Stimulated activated effector memory CD8-positive, alpha-beta T cell treated with anti-CD3 and anti-CD28 coated beads, Interleukin-12 subunit alpha, Interleukin-12 subunit beta, amount 100 ng/mL, for 72 hours (primary cell): ENCODE results near the gene RCE1.

Experiments used
- ATAC-seq: fragments of 150-1000 bp; cut with Tn5 transposase; 2 replicates; pipeline ENCODE4 v1.10.0; 2021
- DNase-seq, 2 donors: peaks; one replicate each; pipeline ENCODE4 v3.0.0; 2021 to 2022; ENCODE audit warnings: low spot score in 2 of 2
- H3K27ac Mint-ChIP-seq: one replicate; pipeline ENCODE4 v1.8.0; 2022; ENCODE audit warnings: mild to moderate bottlenecking, mixed read lengths
- H3K36me3 Mint-ChIP-seq: one replicate; pipeline ENCODE4 v1.8.0; 2022; ENCODE audit warnings: mild to moderate bottlenecking, mixed read lengths
- H3K4me1 Mint-ChIP-seq: one replicate; pipeline ENCODE4 v1.8.0; 2022; ENCODE audit warnings: mixed read lengths
- H3K4me3 Mint-ChIP-seq: one replicate; pipeline ENCODE4 v1.8.0; 2022; ENCODE audit warnings: mild to moderate bottlenecking, mixed read lengths
- H3K9me3 Mint-ChIP-seq: one replicate; pipeline ENCODE4 v1.8.0; 2022; ENCODE audit warnings: mixed read lengths

Gene RCE1

GRCh38 chr11:66858939-66859685 lies 15.9 kb downstream of the RCE1 start:
- no peak for DNase-seq
- Mint-ChIP-seq H3K27ac (no peak overlapping the region), H3K4me3 (no peak overlapping the region), H3K36me3 (peaks cover 12% of the 10 kb centered on the region), H3K4me1 (no peaks in the 10 kb centered on the region), H3K9me3 (no peaks in the 10 kb centered on the region)
- ATAC-seq, result no peak

- no peaks in the 10 kb centered on the region for H3K9me3 Mint-ChIP-seq
- H3K4me3 Mint-ChIP-seq, result no peak overlapping the region
- H3K4me1 Mint-ChIP-seq, result no peaks in the 10 kb centered on the region
- ATAC-seq (no peak), DNase-seq (no peak)
- H3K27ac Mint-ChIP-seq, result no peak overlapping the region
- peaks cover 12% of the 10 kb centered on the region for H3K36me3 Mint-ChIP-seq
Measured at GRCh38 chr11:66859686-66860448, 16.6 kb downstream of the RCE1 start.

GRCh38 chr11:66860449-66860831 lies 17.2 kb downstream of the RCE1 start:
- no peak for ATAC-seq
- DNase-seq, result no peak
- H3K4me3 Mint-ChIP-seq, result no peak overlapping the region
- H3K9me3 Mint-ChIP-seq, result no peaks in the 10 kb centered on the region
- H3K36me3 Mint-ChIP-seq, result peaks cover 12% of the 10 kb centered on the region
- no peak overlapping the region for H3K27ac Mint-ChIP-seq
- H3K4me1 Mint-ChIP-seq, result no peaks in the 10 kb centered on the region

GRCh38 chr11:66861038-66861773 lies 18.0 kb downstream of the RCE1 start:
- H3K9me3 Mint-ChIP-seq, result no peaks in the 10 kb centered on the region
- peak overlapping the region; percentile 67 for H3K27ac Mint-ChIP-seq
- ATAC-seq (no peak), DNase-seq (no peak)
- no peak overlapping the region for H3K4me3 Mint-ChIP-seq
- H3K36me3 Mint-ChIP-seq, result peaks cover 11% of the 10 kb centered on the region
- H3K4me1 Mint-ChIP-seq, result no peaks in the 10 kb centered on the region

- no peaks in the 10 kb centered on the region for H3K9me3 Mint-ChIP-seq
- H3K4me3 Mint-ChIP-seq, result no peak overlapping the region
- DNase-seq (no peak), ATAC-seq (no peak)
- no peaks in the 10 kb centered on the region for H3K4me1 Mint-ChIP-seq
- H3K27ac Mint-ChIP-seq, result peak overlapping the region; percentile 67
- H3K36me3 Mint-ChIP-seq, result peaks cover 6% of the 10 kb centered on the region
Measured at GRCh38 chr11:66861774-66862558, 18.7 kb downstream of the RCE1 start.

- Mint-ChIP-seq H3K27ac (no peak overlapping the region), H3K4me3 (no peak overlapping the region), H3K9me3 (no peaks in the 10 kb centered on the region), H3K4me1 (no peaks in the 10 kb centered on the region), H3K36me3 (peaks cover 6% of the 10 kb centered on the region)
- no peak for ATAC-seq
- DNase-seq, result no peak
Measured at GRCh38 chr11:66862559-66863037, 19.4 kb downstream of the RCE1 start.

GRCh38 chr11:66863428-66864125 lies 20.3 kb downstream of the RCE1 start:
- H3K4me3 Mint-ChIP-seq, result no peak overlapping the region
- H3K36me3 Mint-ChIP-seq, result no peaks in the 10 kb centered on the region
- peaks cover 2% of the 10 kb centered on the region for H3K4me1 Mint-ChIP-seq
- no peak for ATAC-seq
- no peaks in the 10 kb centered on the region for H3K9me3 Mint-ChIP-seq
- H3K27ac Mint-ChIP-seq, result no peak overlapping the region
- no peak for DNase-seq

GRCh38 chr11:66864172-66864901 lies 21.1 kb downstream of the RCE1 start:
- H3K4me3 Mint-ChIP-seq, result no peak overlapping the region
- H3K4me1 Mint-ChIP-seq, result peaks cover 10% of the 10 kb centered on the region
- no peaks in the 10 kb centered on the region for H3K36me3 Mint-ChIP-seq
- H3K9me3 Mint-ChIP-seq, result no peaks in the 10 kb centered on the region
- no peak for ATAC-seq
- no peak for DNase-seq
- no peak overlapping the region for H3K27ac Mint-ChIP-seq

GRCh38 chr11:66864924-66865697 lies 21.9 kb downstream of the RCE1 start:
- Mint-ChIP-seq H3K4me1 (peaks cover 13% of the 10 kb centered on the region), H3K27ac (no peak overlapping the region), H3K4me3 (no peak overlapping the region), H3K9me3 (no peaks in the 10 kb centered on the region), H3K36me3 (no peaks in the 10 kb centered on the region)
- no peak for ATAC-seq
- no peak for DNase-seq

GRCh38 chr11:66866007-66866406 lies 22.8 kb downstream of the RCE1 start:
- no peak overlapping the region for H3K4me3 Mint-ChIP-seq
- H3K4me1 Mint-ChIP-seq, result peaks cover 13% of the 10 kb centered on the region
- H3K27ac Mint-ChIP-seq, result no peak overlapping the region
- no peak for ATAC-seq
- no peak for DNase-seq
- no peaks in the 10 kb centered on the region for H3K36me3 Mint-ChIP-seq
- H3K9me3 Mint-ChIP-seq, result no peaks in the 10 kb centered on the region

GRCh38 chr11:66866511-66866986 lies 23.3 kb downstream of the RCE1 start:
- no peak for DNase-seq

GRCh38 chr11:66867425-66868040 lies 24.3 kb downstream of the RCE1 start:
- Mint-ChIP-seq H3K4me1 (peaks cover 13% of the 10 kb centered on the region), H3K9me3 (no peaks in the 10 kb centered on the region), H3K36me3 (no peaks in the 10 kb centered on the region), H3K27ac (no peak overlapping the region), H3K4me3 (no peak overlapping the region)
- DNase-seq (no peak), ATAC-seq (no peak)

More at GRCh38 chr11:66866511-66866986, 23.3 kb downstream of the RCE1 start:
- no peaks in the 10 kb centered on the region for H3K36me3 Mint-ChIP-seq
- peaks cover 13% of the 10 kb centered on the region for H3K4me1 Mint-ChIP-seq
- no peak overlapping the region for H3K27ac Mint-ChIP-seq
- no peaks in the 10 kb centered on the region for H3K9me3 Mint-ChIP-seq
- H3K4me3 Mint-ChIP-seq, result no peak overlapping the region
- ATAC-seq, result no peak
